Hematopoietic multipotent progenitor cell treated with erythropoietin and hydrocortisone succinate and interleukin-3 and kit ligand, for 17 days (in vitro differentiated cells): Measurements from ENCODE around the gene CD200R1.
A peak's percentile ranks its signal among the peaks of the same experiment; 100 is the strongest.

Experiments
- DNase-seq: peaks from one replicate; pipeline ENCODE4 v3.0.0-alpha.2; 2015; ENCODE audit warnings: low spot score

CD200R1 gene, protein sequence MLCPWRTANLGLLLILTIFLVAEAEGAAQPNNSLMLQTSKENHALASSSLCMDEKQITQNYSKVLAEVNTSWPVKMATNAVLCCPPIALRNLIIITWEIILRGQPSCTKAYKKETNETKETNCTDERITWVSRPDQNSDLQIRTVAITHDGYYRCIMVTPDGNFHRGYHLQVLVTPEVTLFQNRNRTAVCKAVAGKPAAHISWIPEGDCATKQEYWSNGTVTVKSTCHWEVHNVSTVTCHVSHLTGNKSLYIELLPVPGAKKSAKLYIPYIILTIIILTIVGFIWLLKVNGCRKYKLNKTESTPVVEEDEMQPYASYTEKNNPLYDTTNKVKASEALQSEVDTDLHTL

DNA sequence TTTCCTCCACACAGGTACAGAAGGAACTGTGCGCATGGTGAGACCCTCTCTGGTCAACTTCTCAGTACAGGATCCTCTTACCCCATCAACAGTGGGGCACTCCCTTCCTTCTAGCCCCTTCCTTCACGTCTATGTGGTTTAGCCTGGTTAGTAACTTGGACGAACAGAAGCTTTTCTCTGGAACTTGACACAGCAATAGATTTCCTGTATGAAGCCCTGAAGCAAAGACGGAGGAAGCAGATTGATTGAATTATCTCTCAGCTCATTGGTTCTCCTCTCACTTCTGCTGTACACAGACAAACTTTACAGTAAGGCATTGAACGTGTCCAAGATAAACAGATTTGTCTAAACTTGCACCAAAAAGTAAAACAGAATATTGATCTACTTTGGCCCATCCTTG, at the start of gene CD200R1:
Gene CD200R1, minus strand, starts transcription at position 210 of the 400 bp plus-strand sequence. CDS start 246 bp downstream, outside the sequence.
- no peak for DNase-seq

DNA sequence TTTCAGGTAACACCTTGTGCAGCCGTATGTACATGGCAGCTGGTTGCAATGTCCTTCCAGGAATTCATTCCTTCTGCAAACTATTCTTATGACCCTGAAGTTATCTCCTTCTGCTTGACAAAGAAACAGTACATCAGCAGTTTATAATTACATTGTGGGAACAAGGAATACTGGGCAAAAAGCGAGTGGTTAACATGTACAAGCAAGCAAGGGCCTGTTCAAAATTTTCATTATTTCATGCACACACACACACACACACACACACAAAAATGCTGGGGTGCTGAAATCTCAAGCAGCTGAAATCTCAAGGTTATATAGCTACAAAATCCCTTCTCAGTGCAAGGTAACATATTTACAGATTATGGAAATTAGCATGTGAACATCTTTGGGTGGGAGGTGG, 46.6 kb upstream of the CD200R1 start:
- no peak for DNase-seq

DNA sequence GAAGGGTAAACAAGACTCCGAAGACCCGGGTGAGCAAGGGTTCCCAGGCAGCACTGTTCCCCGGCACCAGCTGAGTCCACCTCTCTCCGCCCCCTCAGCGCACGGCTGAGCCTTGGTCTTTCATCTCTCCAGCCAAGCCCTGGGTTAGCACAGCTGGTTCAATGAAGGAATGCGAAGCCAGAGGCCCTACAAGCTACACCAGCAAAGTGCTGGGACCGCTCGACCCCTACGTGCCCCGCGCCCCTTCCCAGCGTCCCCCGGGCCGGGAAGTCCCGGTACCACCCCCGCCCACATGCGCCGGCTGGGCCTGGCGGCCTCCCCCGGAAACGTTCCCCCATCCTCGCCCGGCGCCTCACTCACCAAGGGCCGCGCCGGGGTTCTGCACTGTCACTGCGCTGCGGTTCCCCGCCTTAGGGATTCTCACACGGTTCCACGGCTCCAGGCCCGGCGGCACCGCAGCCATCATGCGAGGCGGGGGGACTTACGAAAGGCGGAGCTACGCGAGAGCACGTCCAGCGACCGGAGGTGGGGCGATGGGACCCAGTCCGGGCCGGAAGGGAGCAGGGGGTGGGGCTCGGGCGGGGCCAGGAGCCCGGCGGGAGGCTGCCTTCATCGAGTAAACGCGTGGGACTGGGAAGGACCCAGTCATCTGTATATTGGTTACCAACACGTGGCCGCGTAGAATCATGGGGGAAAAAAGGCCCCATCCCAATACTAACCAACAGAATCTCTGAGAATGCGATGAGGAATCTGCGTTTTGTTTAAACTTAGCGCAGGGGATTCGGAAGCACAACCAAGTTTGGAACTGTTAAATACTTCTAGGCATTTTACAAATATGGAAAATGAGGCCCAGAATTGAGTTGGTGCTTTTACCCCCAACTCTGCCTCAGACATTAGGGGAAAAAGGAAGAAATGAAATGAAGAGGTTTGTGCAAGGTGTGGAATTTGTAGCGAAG, 44.6 kb upstream of the CD200R1 start:
- peak; percentile 72 for DNase-seq

DNA sequence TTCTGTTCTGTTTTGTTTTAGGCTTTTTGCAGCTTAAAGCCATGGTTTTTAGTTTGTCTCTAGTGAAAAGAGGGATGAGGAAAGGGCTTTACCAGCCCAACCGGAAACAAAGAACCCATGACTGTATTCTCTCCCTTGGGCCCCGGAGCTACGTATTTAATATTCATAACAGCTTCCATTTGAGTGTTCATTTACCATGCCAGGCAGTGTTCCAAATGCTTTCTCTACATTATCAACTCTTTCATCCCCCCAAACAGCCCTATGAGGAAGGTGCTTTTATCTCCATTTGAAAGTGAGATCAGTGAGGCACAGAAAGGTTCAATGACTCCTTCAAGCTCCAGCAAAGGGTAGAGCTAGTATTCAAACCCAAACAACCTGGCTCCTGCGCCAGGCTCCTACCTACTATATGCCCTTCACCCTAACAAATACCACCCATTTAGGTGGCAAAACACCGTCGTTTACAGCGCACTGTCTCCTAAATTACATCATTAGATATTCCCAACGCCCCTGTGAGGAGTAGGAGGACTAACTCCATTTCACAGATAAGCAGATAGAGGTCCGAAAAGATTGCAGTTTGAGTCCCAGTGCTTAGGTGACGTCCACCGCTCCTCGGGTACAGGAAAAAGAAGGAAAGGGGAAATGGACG, 43.8 kb upstream of the CD200R1 start:
- DNase-seq = peak; percentile 37

DNA sequence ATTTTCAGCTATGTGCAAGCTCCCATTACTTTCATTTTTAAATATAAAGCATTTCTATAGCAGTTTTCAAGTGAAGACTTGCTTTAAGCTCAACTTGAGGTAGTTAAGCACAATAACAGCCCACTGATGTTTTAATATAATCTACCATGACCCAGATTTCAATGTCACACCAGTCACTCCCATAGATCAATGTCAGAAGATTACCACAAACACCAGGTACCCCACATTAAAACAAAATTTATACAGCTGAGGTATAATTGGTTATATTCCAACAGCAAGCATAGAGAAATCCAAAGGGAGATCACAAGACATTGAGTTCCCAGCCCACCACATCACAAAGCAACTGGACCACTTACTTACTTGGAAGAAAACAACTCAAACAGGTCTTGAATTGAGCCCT, 38.7 kb upstream of the CD200R1 start:
- no peak for DNase-seq

DNA sequence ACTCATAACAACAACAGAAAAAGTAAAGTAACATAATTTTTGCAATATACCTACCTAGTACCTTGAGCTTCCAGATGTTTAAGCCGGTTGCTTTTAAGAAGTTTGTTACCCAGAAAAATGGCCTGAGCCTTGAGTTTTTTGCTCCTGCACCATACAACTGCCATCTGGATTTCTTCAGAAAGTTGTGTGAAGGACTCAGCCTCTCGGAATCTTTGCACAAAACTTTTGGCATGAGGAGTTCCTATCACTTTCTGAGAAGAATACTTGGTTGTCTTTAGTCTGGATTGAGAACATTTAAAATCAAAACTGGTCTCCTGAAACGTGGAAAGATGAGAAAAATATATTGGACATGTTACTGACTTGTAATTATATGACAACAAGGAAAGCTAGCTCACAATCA, 33.2 kb upstream of the CD200R1 start:
- no peak for DNase-seq

DNA sequence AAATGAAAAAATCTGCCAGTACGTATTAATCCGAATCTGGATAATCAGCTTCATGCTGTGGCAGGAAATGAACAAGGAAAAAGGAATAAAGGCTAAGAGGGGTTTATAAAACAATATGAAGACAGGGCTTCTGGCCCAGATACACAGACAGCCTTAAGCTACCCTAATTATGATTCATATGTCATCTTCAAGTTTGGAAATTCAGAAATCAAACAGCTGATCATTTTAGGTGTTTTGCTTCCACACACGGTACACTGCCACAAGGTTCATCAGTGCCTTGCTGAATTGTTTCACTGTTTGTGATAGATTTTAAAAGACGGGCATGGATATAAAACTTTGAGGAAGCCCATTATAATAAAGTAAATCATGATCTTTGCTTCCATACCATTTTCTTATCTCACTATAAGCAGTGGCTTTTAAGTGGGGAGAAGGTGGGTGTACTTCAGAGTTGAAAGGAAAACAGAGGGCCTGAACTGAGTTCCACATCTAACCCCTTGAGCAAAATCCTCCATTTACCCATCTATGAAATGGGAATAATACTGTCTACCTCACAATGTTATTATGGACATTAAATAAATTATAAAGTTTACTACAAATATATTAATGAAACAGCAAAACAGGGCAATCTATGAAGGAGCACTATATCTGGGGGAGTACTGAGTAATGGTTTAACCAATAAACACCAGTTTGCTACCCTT, 31.6 kb upstream of the CD200R1 start:
- DNase-seq = no peak

DNA sequence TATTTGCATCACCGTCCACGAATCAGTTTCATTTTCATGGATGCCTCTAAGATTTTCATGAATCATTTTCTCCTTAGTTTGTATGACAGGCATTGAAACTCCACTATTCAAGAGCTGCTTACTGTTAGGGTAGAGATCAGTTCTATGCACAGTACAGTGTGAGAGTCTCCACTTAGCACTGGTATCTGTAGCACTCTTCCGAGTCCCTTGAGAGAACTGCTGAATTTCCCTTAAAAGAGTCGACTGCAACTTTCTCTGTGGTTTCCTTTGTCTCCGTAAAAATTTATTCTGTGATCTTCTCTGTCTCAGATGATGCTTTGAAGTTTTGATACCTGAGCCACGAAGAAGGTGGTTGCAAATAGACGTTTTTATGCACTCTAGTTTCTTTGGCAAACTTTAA, 30.7 kb upstream of the CD200R1 start:
- DNase-seq = no peak

DNA sequence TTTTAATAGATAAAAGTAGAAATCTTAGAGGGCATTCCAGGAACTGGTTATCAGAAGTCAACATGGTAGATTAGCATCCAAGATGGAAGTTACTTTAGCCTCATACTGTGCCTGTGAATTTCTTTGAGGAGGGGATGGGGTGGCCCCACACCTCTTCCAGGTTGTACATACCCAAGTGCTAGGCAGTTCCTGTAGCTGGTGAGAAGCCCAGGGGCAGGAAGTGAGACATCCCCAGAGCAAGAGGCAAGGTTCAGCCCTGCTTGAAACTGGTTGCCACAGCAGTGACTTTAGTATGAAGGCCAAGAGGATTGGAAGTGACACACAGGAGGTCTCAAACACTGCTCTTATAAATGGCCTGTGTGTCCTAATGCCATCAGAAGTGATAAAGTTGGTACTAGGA, 27.8 kb upstream of the CD200R1 start:
- DNase-seq = no peak

DNA sequence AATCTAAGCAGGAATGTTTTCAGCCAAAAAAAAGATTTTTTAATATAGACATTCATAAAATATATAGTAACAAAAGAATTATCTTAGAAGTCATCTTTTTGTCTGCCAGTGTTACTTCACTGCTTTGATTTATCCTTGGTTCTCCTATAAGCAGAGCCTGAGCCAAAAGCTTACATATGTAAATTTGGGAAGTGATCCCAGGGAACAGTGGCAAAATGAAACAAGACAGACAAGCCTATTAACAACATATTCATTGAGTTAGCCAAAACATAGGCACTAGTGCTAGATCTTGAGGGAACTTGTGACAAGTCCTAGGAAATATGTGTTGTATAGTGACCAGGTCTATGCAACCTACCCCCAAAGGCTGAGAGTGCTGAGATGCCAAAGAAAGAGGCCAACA, 27.1 kb upstream of the CD200R1 start:
- no peak for DNase-seq

DNA sequence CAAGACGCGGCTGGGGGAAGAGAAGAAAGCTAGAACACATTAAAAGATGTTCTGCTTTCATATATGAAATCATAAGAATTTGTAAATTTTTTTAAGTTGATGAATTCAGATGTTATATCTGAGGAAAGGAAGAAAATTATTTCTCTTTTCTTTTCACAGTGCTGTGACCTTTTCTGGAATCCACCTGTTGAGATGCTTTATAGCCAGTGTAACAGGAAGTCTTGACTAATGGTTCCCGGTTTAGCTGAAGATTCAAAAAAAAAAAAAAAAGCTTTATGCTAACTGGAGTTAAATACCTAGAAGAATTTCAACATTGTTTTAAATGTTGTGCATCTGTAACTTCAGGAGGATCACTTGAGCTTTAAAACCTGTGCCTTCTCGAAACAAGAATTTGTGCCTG, 25.8 kb upstream of the CD200R1 start:
- DNase-seq = no peak

DNA sequence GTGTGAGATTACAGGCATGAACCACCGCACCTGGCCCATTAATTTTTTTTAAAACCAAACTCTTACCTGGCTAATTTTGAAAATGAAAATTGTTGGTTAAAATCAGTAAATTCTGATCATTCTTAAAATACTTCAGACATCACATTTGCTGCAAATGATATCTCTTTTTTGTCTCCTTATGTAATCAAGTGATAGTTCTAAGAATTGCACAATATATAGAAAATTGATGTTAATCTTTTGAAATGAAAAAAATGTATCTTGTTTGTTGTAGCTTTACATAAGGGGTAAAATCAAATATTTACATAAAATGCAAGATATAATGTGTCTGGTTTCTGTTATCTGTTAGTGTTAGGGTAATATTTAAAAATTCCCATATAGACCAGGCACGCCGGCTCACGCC, 20.9 kb upstream of the CD200R1 start:
- no peak for DNase-seq

DNA sequence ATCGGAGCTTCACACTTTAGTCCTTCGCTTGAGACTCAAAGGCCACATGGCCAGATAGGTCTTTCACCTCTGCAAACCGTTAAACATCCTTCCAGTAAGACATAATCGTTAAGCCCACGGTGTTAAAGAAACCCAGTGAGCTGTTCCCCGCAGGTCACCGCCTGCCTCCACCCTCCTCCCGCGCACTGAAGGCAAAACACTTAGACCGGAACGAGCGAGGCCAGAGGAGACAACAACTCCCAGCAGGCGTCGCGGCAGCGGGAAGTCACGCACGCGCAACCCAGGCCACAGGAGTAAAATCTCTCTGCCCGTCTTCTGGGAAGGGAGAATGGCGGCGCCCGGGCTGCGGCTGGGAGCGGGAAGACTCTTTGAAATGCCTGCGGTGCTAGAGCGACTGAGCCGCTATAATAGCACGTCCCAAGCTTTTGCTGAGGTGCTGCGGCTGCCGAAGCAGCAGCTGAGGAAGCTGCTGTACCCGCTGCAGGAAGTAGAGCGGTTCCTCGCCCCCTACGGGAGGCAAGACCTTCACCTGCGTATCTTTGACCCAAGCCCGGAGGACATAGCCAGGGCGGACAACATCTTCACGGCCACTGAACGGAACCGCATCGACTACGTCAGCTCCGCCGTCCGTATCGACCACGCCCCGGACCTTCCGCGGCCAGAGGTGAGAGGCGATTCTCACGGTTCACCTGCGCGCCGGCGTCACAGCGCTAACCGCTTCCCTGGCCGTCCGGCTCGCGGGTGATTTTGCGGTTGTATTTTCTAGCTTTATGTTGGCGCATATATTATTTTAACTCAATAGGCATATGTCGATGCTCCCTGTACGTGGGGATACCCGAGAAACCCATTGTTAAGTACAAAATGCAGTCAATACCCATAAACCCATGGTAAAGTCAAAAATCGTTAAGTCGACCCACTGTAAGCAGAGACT, 16.0 kb upstream of the CD200R1 start, which contains the start of gene GTPBP8:
Gene GTPBP8, plus strand, starts transcription at position 313 of the 931 bp plus-strand sequence. Its CDS starts 16 bp downstream, at position 329.
- DNase-seq = peak; percentile 86

DNA sequence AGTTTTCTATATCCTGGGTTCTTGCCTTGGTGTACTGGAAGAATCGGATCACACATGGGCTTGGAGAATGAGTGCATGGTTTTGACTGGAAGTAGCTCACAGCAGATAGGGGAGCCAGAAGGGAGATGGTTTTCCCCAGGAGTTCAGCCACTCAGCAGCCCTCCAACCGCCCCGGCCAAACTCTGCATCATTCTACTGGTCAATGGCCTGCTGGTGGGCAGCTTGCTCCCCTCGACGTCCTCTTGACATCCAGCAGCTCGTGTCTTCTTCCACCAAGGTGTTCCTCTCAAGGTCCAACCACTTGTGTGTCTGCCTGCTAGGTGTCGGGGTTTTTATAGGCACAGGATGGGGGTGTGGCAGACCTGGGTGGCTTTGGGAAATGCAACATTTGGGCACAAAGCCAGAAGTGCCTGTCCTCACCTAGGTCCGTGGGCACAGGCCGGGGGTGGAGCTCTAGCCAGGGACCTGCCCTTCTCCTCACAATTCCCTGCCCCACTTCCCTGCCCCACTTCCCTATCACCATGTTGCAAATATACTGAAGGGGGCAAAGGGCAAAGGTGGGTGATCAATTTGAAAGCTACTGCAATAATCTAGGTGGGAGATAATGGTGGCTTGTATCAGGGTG, 12.9 kb upstream of the CD200R1 start:
- no peak for DNase-seq

DNA sequence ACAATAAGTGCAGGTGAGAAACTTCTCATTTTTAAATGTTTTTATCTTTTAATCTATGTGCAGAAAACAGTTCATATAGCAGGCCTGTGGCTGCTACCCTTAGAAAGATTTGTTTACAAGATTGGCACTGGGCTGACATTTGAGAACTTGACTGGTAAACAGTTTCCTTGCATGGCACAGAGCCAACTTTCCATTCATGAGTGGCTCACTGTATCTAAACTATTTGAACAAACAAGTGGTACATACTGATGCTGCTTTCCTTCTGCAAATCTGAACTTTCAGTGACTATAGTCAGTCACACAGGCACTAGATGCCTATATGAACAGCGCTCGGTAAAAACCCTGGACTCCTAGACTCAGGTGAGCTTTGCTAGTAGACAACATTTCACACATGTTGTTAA, 9.6 kb upstream of the CD200R1 start:
- peak; percentile 72 for DNase-seq

DNA sequence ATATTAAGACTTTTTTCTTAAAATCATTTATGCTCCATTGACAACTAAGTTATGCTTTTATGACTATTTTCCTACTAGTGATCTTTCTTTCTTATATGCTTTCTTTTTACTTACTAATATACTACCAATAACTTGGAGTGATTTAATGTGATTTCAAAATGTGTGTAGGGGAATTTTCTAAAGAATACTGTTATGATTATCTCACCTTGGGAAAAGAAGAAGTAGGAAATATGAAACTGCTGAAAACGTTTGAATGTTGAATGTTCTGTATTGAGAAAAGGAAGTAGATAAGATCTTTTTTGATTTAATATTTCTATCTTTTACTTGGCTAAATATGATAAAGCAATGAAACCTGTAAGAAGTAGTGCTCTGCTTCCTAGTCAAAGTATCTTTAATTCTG, 7.8 kb upstream of the CD200R1 start:
- no peak for DNase-seq

DNA sequence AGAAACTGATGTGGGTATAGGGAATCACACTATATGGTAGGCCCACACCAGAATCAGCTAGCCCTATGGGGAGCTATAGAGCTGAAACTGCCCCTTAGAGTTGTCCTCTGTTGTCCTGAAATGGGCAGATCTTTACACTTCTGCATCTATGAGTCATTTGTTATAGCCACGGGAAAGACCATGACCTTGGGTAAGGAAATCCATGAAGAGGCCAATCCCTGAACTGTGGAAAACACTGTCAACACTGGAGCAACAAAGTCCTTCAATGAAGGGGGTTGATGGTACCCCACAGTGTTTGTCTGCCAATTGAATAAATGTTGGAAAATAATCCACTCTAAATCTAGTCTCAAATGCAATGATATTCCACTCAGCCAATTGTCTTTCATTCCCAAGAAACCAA, 5.2 kb upstream of the CD200R1 start:
- DNase-seq = no peak

DNA sequence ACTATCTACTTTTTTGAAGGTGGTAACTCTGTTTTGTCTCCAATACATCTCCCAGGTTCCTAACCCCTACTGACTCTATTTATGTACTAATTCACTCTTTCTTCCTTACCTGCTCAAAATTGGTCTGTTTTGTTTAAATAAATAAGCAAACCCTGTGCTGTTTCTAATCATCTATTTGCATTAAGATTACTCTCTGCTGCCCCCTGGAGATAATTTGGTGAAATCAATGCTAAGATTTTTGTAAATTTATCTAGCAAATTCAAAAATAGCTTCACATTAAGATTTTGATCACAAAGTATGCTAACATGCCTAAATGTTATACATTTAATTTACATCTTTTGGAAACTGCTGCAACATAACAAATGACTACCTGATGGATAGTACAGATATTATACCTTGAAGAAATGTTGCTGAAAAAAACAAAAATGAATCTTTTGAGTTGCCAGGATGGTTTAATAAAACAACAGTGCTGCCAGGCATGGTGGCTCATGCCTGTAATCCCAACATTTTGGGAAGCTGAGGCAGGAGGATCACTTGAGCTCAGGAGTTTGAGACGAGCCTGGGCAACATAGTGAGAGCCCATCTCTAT, 4.4 kb upstream of the CD200R1 start:
- peak; percentile 53 for DNase-seq

DNA sequence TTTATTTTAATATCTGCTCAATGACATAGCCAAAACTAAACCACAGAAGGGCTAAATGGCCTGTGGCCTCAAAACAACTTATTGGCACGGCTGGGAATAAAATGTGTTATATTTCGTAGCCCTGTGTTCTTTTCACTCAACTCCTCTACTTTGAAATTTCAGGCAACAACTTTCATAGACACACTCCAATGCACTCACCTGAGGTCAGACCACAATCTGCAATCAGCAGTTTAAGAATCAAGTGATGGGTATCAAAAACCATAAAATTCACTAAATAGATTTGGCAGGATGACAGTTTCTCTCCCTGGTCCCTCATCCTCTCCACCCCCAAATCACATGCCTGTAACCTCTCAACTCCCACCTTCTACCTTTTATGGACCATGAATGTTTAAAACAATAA, 2.0 kb upstream of the CD200R1 start:
- DNase-seq = no peak

DNA sequence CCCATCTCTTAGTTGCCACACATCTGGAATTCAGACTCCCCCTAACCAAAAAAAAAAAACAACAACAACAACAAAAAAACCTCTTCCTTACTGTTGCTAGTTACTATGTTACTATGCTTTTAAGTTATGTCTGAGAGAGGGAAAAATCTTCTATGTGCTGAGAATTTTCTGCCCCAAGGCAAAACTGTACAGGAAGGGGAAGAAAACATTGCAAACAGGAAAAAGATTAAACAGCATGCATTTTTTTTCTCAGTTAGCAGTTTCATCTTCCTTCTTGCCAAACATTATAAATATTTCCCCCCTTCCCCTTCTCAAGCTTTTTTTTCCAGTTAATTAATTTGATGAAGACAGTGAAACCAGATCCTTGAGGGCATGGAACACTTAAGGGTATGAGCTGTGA, 1.1 kb upstream of the CD200R1 start:
- no peak for DNase-seq
